GM18867 (cell line): ENCODE measurements around the gene ASPDH.

Source experiments
- ATAC-seq: cut with Tn5 transposase; IDR thresholded peaks from one replicate; pipeline ENCODE4 v1.9.1; 2021; ENCODE audit warnings: mild to moderate bottlenecking, moderate library complexity; ENCODE audit not compliant: unreplicated experiment

Gene ASPDH

DNA sequence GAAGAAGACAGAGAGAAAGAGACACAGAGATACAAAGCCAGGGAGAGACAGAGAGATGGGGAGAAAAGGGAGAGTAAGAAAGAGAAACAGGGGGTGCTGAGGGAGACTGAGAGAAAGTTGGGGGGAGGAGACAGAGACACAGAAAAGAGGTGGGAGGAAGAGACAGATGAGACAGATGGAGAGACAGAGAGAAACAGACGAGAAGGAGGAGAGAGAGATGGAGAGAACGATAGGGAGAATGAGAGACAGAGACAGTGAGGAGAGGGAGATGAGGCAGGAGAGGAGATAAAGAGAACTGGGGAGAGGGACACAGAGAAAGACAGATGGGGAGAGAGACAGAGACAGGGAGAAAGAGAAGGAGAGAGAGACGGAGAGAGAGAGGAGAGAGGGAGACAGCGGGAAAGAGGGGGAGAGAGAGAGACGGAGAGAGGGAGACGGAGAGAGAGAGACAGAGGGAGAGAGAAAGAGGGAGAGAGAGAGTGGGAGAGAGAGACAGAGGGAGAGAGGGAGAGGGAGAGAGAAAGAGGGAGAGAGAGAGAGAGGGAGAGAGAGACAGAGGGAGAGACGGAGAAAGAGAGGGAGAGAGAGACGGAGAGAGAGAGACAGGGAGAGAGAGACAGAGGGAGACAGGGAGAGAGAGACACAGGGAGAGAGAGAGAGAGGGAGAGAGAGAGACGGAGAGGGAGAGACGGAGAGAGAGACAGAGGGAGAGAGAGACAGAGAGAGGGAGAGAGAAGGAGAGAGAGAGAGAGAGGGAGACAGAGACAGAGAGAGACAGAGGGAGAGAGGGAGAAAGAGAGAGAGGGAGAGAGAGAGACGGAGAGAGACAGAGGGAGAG is 15.3 kb downstream of the ASPDH start:
- no peak for ATAC-seq

DNA sequence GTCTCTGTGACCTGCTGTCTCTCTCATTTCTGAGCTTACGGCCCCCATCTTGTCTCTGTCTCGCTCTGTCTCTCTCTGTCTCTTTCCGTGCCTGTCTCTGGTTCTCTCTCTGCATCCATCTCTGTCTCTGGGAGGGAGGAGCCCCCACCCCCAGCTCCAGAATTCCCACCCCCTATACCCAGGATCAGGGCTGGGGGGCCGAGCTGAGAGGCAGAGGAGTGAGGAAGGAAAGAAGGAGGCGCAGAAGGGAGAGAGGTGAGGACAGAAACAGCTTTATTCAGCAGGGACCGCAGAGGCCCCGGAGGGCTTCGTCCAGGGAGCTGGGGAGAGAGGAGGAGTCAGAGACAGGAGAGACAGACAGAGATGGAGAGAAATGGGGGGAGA is 16.7 kb downstream of the ASPDH start:
- no peak for ATAC-seq

GRCh38 chr19:50496189-50497021 is 17.3 kb downstream of the ASPDH start:
- ATAC-seq = no peak

DNA sequence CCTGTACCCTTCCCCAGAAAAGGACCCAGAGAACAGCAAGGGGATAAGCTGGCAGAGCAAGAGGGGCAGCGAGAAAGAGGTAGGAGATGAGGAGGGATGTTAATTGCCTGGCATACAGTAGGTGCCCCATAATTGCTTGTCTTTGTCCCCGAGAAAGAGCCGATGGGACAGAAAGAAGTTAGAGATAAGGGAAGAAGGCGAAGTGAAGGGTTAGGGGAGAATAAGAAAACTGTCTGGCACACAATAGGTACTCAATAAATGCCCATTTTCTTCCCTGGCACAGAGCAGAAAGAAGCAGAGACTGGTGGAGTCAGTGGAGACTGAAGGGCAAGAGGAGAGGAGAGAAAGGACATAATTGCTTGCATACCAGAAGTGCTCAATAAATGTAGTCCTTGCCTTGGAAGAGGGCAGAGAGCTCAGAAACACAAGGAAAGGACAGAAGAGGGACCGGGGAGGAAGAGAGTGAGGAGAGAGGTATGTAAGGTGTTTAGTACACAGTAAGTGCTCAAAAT is 18.6 kb downstream of the ASPDH start:
- ATAC-seq = no peak

DNA sequence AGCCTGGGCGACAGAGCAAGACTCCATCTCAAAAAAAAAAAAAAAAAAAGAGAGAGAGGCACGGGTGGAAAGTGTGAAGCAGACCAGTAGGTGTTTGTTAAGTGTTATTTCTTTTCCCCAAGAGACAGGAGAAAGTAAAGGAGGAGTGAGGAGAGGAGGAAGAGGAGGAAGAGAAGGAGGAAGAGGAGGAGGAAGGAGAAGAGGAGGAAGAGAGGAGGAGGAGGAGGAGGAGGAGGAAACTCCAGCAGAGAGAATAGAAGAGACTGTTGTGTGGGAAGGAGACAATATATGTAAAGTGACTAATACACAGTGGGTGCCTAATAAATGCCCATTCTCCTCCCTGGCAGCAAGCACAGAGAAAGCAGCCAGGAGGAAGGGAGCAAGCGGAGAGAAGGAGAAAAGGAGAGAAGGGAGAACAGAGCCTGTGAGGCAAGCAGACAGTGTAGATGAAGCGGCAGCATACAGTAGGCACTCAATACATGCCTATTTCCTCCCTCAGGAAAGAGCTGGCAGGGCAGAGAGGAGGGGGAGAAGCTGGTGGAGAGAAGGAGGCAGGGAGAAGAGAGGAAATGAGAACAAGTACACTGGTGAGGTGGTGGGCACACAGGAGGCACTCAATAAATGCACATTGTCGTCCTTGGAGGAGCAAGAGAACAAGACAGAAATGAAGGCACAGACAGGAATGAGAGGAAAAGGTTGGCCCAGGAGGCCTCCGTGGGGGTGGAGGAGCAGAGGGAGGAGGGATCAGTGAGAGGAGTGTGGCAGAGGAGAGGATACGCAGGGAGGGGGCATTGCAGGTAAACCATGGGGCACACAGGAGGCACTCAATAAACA is 19.3 kb downstream of the ASPDH start:
- no peak for ATAC-seq

GRCh38 chr19:50493171-50493570 is 20.5 kb downstream of the ASPDH start:
- no peak for ATAC-seq

DNA sequence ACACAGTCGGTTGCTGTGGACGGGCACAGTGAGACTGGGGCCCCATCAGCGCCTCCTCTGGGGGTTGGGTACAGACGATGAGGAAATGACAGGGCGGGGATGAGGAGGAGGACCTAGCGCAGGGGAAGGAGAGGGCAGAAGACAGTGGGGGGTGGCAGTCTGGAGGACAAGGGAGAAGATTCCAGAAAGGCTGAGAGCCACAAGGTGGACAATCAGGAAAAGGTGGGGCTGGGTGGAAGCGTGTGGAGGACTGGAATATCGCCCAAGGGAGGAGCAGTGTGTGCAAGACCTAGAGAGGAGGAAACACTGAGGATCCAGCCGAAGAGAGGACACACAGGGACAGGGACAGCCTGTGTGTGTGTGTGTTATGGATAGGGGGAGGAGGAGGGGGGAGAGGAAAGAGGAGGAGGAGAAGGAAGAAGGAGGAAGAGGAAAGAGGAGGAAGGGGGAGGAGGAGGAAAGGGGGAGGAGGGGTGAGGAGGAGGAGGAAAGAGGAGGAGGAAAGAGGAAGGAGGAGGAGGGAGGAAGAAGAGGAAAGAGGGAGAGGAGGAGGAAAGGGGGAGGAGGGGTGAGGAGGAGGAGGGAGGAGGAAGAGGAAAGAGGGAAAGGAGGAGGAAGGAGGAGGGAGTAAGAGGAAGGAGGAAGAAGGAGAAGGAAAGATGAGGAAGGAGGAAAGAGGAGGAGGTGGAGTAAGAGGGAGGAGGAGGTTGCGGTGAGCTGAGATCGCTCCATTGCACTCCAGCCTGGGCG is 21.2 kb downstream of the ASPDH start:
- no peak for ATAC-seq

GRCh38 chr19:50490991-50491472 is 22.7 kb downstream of the ASPDH start:
- ATAC-seq = no peak

DNA sequence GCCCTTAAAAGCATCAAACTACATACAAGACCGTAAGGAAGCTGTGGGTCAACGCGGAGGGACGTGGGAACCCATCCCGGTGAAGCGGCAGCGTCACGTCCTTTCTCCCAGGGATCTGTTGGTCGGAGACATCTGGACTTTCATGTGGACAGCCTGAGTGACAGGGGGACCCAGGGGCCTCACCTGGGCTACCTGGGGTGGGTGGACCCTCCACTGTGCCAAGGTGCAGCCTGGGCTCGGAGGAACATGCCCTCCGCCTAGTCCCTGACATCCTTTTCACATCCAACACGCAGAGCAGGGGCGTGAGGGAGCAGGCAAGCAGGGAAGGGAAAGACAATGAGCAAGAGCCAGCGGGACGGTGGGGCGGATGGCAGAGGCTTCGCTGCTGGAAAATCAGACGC is 23.3 kb downstream of the ASPDH start:
- no peak for ATAC-seq

DNA sequence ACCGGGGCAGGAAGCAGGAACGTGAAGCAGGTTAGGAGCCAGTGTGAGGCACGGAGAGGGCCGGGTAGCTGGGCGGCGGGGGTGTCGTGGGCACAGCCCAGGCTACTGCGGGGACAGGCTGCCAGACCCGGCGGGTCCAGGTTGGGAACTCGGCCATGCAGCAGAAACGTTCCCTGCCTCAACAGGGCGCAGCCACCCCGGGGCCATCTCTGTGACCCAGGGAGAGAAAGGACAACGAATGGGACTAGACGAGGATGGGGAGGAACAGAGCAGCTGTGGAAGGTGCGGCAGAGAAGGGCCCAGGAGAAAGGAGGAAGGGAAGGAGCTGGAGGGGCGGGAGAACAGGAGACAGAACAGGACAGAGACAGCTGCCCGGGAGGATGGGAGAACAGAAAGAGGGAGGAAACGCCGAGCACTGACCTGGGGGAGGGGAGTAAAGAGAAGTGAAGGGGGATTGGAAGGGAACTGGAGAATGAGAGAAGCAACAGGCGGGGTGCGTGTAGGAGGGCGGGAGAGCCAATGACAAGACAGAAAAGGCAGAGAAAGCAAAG is 24.2 kb downstream of the ASPDH start:
- no peak for ATAC-seq

DNA sequence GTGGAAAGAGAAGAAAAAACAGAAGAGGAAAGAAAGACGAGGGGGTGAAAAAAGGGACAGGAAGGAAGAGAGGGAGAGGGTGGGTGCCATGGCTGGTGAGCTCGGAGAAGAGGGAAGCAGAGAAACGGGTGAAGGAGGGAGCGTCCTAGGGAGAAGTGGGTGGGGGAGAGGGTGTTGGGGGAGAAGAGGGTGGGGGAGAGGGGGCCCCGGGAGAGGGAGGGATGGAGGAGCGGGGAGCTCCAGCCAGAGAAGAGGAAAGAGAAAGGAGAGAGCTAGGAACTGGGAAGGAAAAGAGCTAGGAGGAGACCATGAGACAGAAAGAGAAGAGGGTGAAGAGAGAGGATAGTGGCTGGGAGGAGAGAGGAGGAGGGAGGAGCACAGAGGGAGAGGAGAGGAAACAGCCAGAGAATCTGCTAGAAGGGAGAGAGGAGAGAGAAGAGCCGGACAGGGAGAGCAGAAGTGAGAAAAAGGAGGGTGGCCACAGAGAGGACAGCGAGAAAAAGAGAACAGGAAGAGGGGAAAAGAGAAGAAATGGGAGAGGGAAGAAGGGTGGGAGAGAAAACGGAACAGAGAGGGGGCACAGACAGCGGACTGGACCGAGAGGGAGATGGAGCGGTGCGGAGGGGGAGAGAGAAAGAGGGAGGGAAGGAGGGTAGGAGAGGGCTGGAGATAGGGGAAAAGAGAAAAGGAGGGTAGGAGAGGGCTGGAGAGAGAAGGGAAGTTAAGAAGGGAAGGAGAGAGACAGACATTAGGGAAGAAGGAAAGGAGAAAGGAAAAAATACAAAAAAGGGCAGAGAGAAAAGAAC is 25.1 kb downstream of the ASPDH start:
- no peak for ATAC-seq

DNA sequence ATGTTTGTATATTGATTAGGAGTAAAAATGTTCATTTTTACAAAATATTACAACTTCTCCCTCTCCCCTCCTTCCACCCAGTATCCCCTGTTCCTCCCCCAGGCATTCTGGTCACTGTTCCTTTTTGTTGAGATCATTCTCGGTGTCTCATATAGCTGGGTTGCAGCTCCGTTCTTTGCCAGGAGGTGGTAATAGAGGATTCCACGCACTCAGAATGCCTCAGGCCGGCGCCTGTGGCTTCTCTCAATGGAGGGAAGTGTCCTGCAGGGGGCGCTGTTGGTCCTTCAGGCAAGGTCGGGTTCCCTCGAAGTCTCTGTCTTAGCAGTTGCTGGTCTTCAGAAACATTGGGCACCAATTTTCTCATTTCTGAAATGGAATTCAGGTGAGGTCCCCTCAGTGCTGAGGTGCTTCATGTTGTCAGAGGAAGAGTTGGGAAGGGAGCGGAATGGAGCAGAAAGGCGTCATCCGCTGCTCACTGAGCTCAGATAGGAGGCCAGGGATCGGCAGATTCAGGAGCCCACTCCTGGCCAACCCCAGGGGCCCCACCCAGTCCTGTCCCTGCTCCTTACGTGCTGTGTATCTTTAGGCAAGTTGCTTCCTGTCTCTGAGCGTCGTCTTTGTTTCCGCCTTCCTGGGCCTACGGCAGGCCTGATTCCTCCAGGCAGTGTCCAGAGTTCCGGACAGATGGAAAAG is 26.7 kb downstream of the ASPDH start:
- no peak for ATAC-seq

DNA sequence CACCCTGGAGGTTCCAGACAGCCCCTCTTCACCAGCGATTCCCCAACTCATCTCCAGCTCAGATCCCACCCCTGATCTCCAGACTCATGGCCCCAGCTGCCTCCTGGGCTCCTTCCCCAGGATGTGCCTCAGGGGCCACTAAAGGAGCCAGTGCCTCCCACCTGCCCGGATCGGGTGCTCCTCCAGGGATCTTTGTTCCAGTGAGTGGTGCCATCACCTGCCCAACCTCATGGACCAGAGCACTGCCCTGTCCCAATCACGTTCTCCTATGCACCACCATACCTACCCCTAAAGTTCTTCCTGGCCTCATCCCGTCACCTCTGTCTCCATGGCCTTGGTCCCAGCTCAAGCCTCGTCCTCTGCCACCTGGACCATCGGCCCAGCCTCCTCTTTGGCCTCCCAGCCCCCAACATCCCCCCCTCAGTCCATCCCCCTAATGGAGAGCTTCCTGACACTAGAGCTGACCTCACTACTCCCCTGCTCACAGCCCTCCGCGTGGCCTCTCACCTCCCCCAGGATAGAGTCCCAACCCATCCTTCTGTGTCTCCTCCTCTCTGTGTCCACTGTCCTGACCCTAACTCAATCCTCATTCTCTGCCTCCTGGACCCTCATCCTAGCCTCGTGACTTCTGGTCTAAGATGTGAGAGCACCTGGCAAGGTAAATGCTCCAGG is 28.3 kb downstream of the ASPDH start:
- ATAC-seq = no peak

GRCh38 chr19:50482916-50483315 is 30.8 kb downstream of the ASPDH start:
- ATAC-seq = no peak

GRCh38 chr19:50482271-50482855 is 31.4 kb downstream of the ASPDH start:
- ATAC-seq = no peak

DNA sequence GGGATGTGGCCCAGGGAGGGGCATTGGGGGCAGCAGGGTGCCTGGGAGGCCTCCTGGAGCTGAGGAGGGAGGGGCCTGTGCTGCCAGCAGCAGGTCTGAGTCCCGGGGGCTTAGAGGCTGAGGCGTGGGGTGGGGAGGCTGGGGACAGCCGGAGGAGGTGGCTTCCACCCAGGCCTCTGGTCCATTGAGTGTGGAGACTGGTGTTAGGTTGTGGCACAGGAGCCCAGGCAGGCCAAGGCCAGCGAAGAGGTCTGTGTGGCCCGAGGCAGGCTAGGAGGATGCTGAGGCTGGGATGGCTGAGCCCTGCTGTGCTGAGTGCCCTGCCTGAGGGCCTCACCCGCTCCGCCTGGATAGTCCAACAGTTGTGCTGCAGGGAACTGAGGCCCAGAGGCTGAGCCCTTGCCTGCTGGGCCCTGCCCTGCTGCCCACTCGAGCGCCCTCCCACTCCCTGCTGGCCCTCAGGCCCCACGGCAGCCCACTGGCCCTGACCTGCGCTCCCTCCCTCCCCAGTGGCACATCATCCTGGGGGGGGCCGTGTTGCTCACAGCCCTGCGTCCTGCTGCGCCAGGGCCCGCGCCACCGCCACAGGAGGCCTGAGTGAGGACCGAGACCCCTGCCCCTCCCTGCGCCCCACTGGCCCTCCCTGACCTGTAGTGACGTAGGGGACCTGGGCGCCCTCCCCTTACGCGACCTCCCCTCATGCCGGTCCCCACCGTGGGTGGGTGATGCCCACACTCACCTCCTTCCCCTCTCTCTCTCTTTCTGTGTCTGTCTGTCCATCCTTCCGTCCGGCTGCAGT is 32.2 kb downstream of the ASPDH start:
- ATAC-seq = no peak
